ENCODE measurements around the gene KRT17. TPM values are rescaled to one million over a fixed set of nuclear protein-coding genes. Genes with fewer than 3 reads are reported as not detected.
A peak's percentile ranks its signal among the peaks of the same experiment; 100 is the strongest.

Gene KRT17
- polyA plus RNA-seq, 2 donors = 92.9 to 191 TPM

GRCh38 chr17:41654678-41655607 lies 30.6 kb upstream of the KRT17 start:
- H3K27ac ChIP-seq (ENCODE audit: low read depth in 2 of 2, low read length in 1 of 2) = peak overlapping the region; percentile 90 to 99
- H3K4me1 ChIP-seq (ENCODE audit: control insufficient read depth in 2 of 2, insufficient read depth in 2 of 2, low read length in 1 of 2) = peaks cover 15 to 67% of the 10 kb centered on the region in 2 donors
- no peaks in the 10 kb centered on the region for H3K9me3 ChIP-seq (ENCODE audit: control insufficient read depth in 2 of 2, insufficient read depth in 1 of 2, low read depth in 1 of 2, low read length in 1 of 2)
- 53 to 61% methylated on average over 23 to 24 of the region's 24 CpGs for WGBS, 2 donors
- H3K4me3 ChIP-seq (ENCODE audit: low read depth in 1 of 2, low read length in 2 of 2) = no peak overlapping the region
- no peaks in the 10 kb centered on the region for H3K36me3 ChIP-seq (ENCODE audit: control insufficient read depth in 2 of 2, insufficient read depth in 2 of 2, low read length in 1 of 2)
- no peaks in the 10 kb centered on the region for H3K27me3 ChIP-seq (ENCODE audit: control insufficient read depth in 1 of 2, insufficient read depth in 2 of 2, low read length in 2 of 2)

GRCh38 chr17:41653892-41654677 lies 29.7 kb upstream of the KRT17 start:
- Histone ChIP-seq H3K27me3 (ENCODE audit: control insufficient read depth in 1 of 2, insufficient read depth in 2 of 2, low read length in 2 of 2) (no peaks in the 10 kb centered on the region), H3K36me3 (ENCODE audit: control insufficient read depth in 2 of 2, insufficient read depth in 2 of 2, low read length in 1 of 2) (no peaks in the 10 kb centered on the region), H3K4me3 (ENCODE audit: low read depth in 1 of 2, low read length in 2 of 2) (peak overlapping the region in 1 of 2 donors; percentile 7), H3K4me1 (ENCODE audit: control insufficient read depth in 2 of 2, insufficient read depth in 2 of 2, low read length in 1 of 2) (peaks cover 14 to 64% of the 10 kb centered on the region in 2 donors), H3K9me3 (ENCODE audit: control insufficient read depth in 2 of 2, insufficient read depth in 1 of 2, low read depth in 1 of 2, low read length in 1 of 2) (no peaks in the 10 kb centered on the region), H3K27ac (ENCODE audit: low read depth in 2 of 2, low read length in 1 of 2) (peak overlapping the region; percentile 96 to 99)
- WGBS, 2 donors = 42 to 43% methylated on average over 14 of the region's 14 CpGs

GRCh38 chr17:41653421-41653820 lies 29.0 kb upstream of the KRT17 start:
- Histone ChIP-seq H3K9me3 (ENCODE audit: control insufficient read depth in 2 of 2, insufficient read depth in 1 of 2, low read depth in 1 of 2, low read length in 1 of 2) (no peaks in the 10 kb centered on the region), H3K4me3 (ENCODE audit: low read depth in 1 of 2, low read length in 2 of 2) (no peak overlapping the region), H3K27ac (ENCODE audit: low read depth in 2 of 2, low read length in 1 of 2) (peak overlapping the region; percentile 96 to 99), H3K27me3 (ENCODE audit: control insufficient read depth in 1 of 2, insufficient read depth in 2 of 2, low read length in 2 of 2) (no peaks in the 10 kb centered on the region), H3K36me3 (ENCODE audit: control insufficient read depth in 2 of 2, insufficient read depth in 2 of 2, low read length in 1 of 2) (no peaks in the 10 kb centered on the region), H3K4me1 (ENCODE audit: control insufficient read depth in 2 of 2, insufficient read depth in 2 of 2, low read length in 1 of 2) (peaks cover 13 to 59% of the 10 kb centered on the region in 2 donors)
- WGBS, 2 donors = 66 to 78% methylated on average over 5 of the region's 5 CpGs

GRCh38 chr17:41652461-41652970 lies 28.1 kb upstream of the KRT17 start:
- H3K27me3 ChIP-seq (ENCODE audit: control insufficient read depth in 1 of 2, insufficient read depth in 2 of 2, low read length in 2 of 2) = no peaks in the 10 kb centered on the region
- no peaks in the 10 kb centered on the region for H3K9me3 ChIP-seq (ENCODE audit: control insufficient read depth in 2 of 2, insufficient read depth in 1 of 2, low read depth in 1 of 2, low read length in 1 of 2)
- H3K4me3 ChIP-seq (ENCODE audit: low read depth in 1 of 2, low read length in 2 of 2) = no peak overlapping the region
- H3K27ac ChIP-seq (ENCODE audit: low read depth in 2 of 2, low read length in 1 of 2) = peak overlapping the region; percentile 96 to 99
- H3K4me1 ChIP-seq (ENCODE audit: control insufficient read depth in 2 of 2, insufficient read depth in 2 of 2, low read length in 1 of 2) = peaks cover 19 to 63% of the 10 kb centered on the region in 2 donors
- WGBS, 2 donors = 60 to 71% methylated on average over 5 of the region's 5 CpGs
- no peaks in the 10 kb centered on the region for H3K36me3 ChIP-seq (ENCODE audit: control insufficient read depth in 2 of 2, insufficient read depth in 2 of 2, low read length in 1 of 2)

- Histone ChIP-seq H3K27ac (ENCODE audit: low read depth in 2 of 2, low read length in 1 of 2) (peak overlapping the region; percentile 96 to 99), H3K4me1 (ENCODE audit: control insufficient read depth in 2 of 2, insufficient read depth in 2 of 2, low read length in 1 of 2) (peaks cover 16 to 60% of the 10 kb centered on the region in 2 donors), H3K4me3 (ENCODE audit: low read depth in 1 of 2, low read length in 2 of 2) (no peak overlapping the region), H3K27me3 (ENCODE audit: control insufficient read depth in 1 of 2, insufficient read depth in 2 of 2, low read length in 2 of 2) (no peaks in the 10 kb centered on the region), H3K9me3 (ENCODE audit: control insufficient read depth in 2 of 2, insufficient read depth in 1 of 2, low read depth in 1 of 2, low read length in 1 of 2) (no peaks in the 10 kb centered on the region), H3K36me3 (ENCODE audit: control insufficient read depth in 2 of 2, insufficient read depth in 2 of 2, low read length in 1 of 2) (no peaks in the 10 kb centered on the region)
- 46 to 53% methylated on average over 13 of the region's 13 CpGs for WGBS, 2 donors
Observed at GRCh38 chr17:41651625-41652460, 27.5 kb upstream of the KRT17 start.

GRCh38 chr17:41650794-41651624 lies 26.6 kb upstream of the KRT17 start:
- Histone ChIP-seq H3K9me3 (ENCODE audit: control insufficient read depth in 2 of 2, insufficient read depth in 1 of 2, low read depth in 1 of 2, low read length in 1 of 2) (no peaks in the 10 kb centered on the region), H3K27ac (ENCODE audit: low read depth in 2 of 2, low read length in 1 of 2) (peak overlapping the region; percentile 96 to 99), H3K4me1 (ENCODE audit: control insufficient read depth in 2 of 2, insufficient read depth in 2 of 2, low read length in 1 of 2) (peaks cover 10 to 51% of the 10 kb centered on the region in 2 donors), H3K4me3 (ENCODE audit: low read depth in 1 of 2, low read length in 2 of 2) (no peak overlapping the region), H3K36me3 (ENCODE audit: control insufficient read depth in 2 of 2, insufficient read depth in 2 of 2, low read length in 1 of 2) (no peaks in the 10 kb centered on the region), H3K27me3 (ENCODE audit: control insufficient read depth in 1 of 2, insufficient read depth in 2 of 2, low read length in 2 of 2) (no peaks in the 10 kb centered on the region)
- 44 to 47% methylated on average over 15 of the region's 15 CpGs for WGBS, 2 donors

- peaks cover 7 to 49% of the 10 kb centered on the region in 2 donors for H3K4me1 ChIP-seq (ENCODE audit: control insufficient read depth in 2 of 2, insufficient read depth in 2 of 2, low read length in 1 of 2)
- H3K4me3 ChIP-seq (ENCODE audit: low read depth in 1 of 2, low read length in 2 of 2) = no peak overlapping the region
- WGBS, 2 donors = 86 to 91% methylated on average over 10 of the region's 10 CpGs
- H3K27me3 ChIP-seq (ENCODE audit: control insufficient read depth in 1 of 2, insufficient read depth in 2 of 2, low read length in 2 of 2) = no peaks in the 10 kb centered on the region
- no peaks in the 10 kb centered on the region for H3K36me3 ChIP-seq (ENCODE audit: control insufficient read depth in 2 of 2, insufficient read depth in 2 of 2, low read length in 1 of 2)
- no peaks in the 10 kb centered on the region for H3K9me3 ChIP-seq (ENCODE audit: control insufficient read depth in 2 of 2, insufficient read depth in 1 of 2, low read depth in 1 of 2, low read length in 1 of 2)
- H3K27ac ChIP-seq (ENCODE audit: low read depth in 2 of 2, low read length in 1 of 2) = peak overlapping the region; percentile 96 to 99
Observed at GRCh38 chr17:41649923-41650519, 25.6 kb upstream of the KRT17 start.

GRCh38 chr17:41648411-41649195 lies 24.2 kb upstream of the KRT17 start:
- Histone ChIP-seq H3K9me3 (ENCODE audit: control insufficient read depth in 2 of 2, insufficient read depth in 1 of 2, low read depth in 1 of 2, low read length in 1 of 2) (no peaks in the 10 kb centered on the region), H3K4me1 (ENCODE audit: control insufficient read depth in 2 of 2, insufficient read depth in 2 of 2, low read length in 1 of 2) (peaks cover 7 to 39% of the 10 kb centered on the region in 2 donors), H3K27ac (ENCODE audit: low read depth in 2 of 2, low read length in 1 of 2) (peak overlapping the region; percentile 68 to 90), H3K36me3 (ENCODE audit: control insufficient read depth in 2 of 2, insufficient read depth in 2 of 2, low read length in 1 of 2) (no peaks in the 10 kb centered on the region), H3K27me3 (ENCODE audit: control insufficient read depth in 1 of 2, insufficient read depth in 2 of 2, low read length in 2 of 2) (no peaks in the 10 kb centered on the region), H3K4me3 (ENCODE audit: low read depth in 1 of 2, low read length in 2 of 2) (peak overlapping the region; percentile 12 to 15)
- WGBS, 2 donors = 4 to 5% methylated on average over 39 of the region's 39 CpGs

Measured in esophagus (tissue), 2 donors.